Cardiac fibroblast (primary cell): Measurements from ENCODE around the gene GAB1.

ENCODE experiments used
- DNase-seq, 2 donors: peaks; one replicate each; pipeline versions ENCODE4 v3.0.0 to v3.0.0-alpha.2; 2010; ENCODE audit warnings: low read depth in 2 of 2
- H3K4me3 ChIP-seq, 2 donors: replicated peaks in 1 of 2; 1 replicate in 1 of 2; 2 replicates in 1 of 2; pipeline ENCODE4 v1.5.1; 2011; ENCODE audit warnings: low read depth in 2 of 2, low read length in 2 of 2, mild to moderate bottlenecking in 2 of 2, moderate library complexity in 1 of 2
- TF ChIP-seq, protein P1 (sequence below): IDR thresholded peaks from one replicate; pipeline ENCODE4 v1.5.1; 2011; ENCODE audit warnings: low read depth, mild to moderate bottlenecking, low read length, inconsistent platforms

The GAB1 gene

DNA sequence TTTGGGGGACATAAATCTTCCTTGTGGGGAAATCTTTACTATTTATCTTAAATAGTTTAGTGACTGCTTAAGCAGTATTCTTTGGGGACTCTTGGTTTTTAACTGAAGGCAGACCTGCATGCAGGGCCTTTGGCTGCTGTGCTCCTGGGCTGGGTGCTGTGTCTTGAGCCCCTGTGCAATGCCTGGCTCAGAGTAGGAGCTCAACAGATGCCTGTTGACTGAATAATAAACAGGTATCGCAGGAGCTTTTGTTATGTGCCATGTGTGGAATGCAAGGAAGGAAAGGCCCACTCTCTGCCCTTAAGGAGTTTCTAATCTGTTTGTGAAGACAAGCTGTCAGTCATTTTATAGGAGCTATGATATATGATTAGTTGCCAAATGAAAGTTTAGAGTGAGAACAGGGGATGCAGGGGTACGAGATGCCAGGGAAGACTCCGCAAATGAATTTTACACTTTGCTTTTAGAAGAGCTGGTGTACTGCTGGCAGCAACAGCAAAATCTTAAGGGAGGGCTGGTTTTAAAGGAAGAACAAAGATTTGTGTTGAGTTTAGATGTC is 6.7 kb downstream of the GAB1 start:
- TF ChIP-seq, protein P1, sequence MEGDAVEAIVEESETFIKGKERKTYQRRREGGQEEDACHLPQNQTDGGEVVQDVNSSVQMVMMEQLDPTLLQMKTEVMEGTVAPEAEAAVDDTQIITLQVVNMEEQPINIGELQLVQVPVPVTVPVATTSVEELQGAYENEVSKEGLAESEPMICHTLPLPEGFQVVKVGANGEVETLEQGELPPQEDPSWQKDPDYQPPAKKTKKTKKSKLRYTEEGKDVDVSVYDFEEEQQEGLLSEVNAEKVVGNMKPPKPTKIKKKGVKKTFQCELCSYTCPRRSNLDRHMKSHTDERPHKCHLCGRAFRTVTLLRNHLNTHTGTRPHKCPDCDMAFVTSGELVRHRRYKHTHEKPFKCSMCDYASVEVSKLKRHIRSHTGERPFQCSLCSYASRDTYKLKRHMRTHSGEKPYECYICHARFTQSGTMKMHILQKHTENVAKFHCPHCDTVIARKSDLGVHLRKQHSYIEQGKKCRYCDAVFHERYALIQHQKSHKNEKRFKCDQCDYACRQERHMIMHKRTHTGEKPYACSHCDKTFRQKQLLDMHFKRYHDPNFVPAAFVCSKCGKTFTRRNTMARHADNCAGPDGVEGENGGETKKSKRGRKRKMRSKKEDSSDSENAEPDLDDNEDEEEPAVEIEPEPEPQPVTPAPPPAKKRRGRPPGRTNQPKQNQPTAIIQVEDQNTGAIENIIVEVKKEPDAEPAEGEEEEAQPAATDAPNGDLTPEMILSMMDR, result no peak
- H3K4me3 ChIP-seq, result no peak overlapping the region
- DNase-seq, result no peak

DNA sequence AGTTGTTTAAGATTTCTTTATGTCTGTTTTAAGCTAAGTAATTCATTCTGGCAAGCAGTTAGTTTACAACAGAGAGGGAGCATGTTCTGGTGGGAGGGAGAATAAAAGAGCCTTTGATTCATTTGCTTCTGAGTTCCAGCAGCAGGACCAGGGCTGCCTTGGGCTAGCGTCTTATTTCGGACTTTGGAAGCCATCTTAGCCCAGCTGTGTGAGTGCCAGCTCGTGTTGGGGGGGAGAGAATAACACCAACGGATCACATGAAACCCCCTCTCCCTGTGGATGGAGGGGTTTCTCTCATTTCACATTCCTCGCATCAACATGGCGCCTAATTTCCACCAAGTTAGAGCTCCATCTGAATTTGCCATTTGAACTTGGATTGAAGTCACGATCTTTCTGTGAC is 7.4 kb downstream of the GAB1 start:
- no peak for DNase-seq
- no peak overlapping the region for H3K4me3 ChIP-seq
- TF ChIP-seq, protein P1, result no peak

DNA sequence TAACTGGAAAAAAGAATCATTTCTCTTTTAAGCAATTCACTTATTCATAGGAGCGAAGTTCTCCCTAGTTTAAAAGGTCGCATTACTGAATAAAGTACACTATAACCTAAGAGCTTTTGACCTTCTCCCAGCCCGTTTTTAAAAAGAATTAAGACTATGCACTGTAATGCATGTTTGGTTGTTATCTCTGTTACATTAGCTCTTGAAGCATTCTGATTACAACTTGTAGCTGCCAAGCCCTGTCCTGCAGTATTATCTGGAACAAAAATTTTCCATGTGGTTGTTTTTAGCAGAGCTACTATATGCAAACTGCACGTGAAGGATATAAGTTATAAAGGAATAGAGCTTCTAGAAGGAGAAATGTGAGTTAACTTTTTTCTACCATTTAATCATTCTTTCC is 8.1 kb downstream of the GAB1 start:
- TF ChIP-seq, protein P1, result no peak
- H3K4me3 ChIP-seq, result no peak overlapping the region
- peak in 1 of 2 donors; percentile 64 for DNase-seq

DNA sequence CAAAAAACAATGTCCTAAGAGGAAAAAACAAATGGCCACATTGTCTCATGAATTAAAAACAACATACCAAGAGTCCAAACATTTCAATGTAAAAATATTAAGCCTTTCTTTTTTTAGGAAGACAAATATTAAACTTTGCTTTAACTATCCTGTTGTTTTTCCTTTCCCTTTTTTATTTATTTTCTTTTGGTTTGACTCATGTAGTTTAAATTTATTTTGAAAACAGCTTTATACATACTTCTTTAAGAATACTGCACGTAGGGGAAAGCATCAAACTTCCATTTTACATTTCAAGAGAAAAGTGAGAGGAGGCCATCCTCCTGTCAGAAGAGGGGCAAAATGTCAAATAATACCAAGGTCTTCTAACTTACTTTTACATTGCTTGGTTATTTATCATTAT is 8.7 kb downstream of the GAB1 start:
- no peak overlapping the region for H3K4me3 ChIP-seq
- TF ChIP-seq, protein P1, result no peak
- no peak for DNase-seq

DNA sequence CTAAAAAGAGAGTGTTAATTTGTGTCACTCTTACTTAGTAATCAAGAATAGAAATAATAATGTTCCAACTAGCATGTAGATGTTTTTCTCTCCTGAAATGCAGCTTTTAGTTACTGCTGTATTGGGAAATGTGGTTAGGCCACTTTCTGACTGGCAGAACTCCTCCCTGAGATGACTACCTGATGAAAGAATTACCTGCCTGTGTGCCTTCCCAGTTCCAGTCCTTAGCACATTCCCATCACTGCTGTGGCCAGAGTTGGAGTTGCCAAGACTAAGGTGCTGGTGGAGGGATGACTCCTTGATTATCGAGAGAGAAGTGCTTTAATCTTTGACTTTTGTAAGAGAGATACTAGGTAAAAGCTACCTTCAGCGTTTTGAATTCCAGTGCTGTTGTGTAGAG is 9.5 kb downstream of the GAB1 start:
- DNase-seq, result no peak
- H3K4me3 ChIP-seq, result no peak overlapping the region
- TF ChIP-seq, protein P1, result no peak

DNA sequence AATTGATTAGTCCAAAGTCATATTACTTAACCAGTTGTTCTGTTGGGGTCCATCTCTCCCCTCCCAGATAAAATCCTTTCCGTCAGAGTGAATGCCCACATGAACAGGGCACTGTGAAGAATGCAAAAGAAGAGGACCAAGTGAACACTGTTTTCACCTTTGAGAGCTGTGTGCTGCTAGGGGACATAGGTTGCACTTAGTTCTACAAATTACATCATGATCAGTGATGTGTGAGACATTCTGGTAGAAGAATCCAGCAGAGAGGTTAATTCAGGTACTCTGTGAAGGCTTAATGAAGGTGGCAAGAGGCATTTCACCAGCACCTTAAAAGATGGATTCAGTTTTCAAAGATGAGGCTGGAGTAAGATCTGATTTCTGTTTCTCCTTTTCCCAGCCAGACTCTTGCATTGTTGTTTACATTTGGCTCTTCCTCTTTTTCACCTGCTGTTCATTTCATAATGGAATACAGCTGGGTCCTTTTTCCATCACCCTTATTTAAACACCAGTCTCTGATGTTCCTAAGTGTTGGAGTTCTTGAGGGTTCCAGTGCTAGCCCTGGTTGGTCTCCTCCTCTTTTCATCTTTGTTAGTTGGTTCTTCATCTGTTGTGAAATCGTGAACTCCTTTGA is 10.9 kb downstream of the GAB1 start:
- no peak for DNase-seq
- no peak overlapping the region for H3K4me3 ChIP-seq
- TF ChIP-seq, protein P1, result no peak
